GM12878 (cell line): Measurements from ENCODE around the gene PTRH2. TPM values are rescaled to one million over a fixed set of nuclear protein-coding genes. Genes with fewer than 3 reads are reported as not detected.

Experiments
- ATAC-seq: fragments of 200-7000 bp; cut with Tn5 transposase; 3 replicates; pipeline ENCODE4 v1.9.1; 2020; ENCODE audit warnings: mild to moderate bottlenecking, moderate library complexity
- BruUV-seq: library from RNA; stranded (reverse); fragments of 400-500 nt; replicated peaks from 2 replicates; lab custom pipeline; 2021; lab: Mats Ljungman, UMichigan
- CTCF ChIA-PET: fragments of 300-600 bp; sonication (Branson Sonifier 250); formaldehyde crosslinking; extraction: SDS; loops from one replicate; lab custom pipeline; 2021; ENCODE audit warnings: inconsistent platforms; lab: Yijun Ruan, JAX
- POLR2A ChIA-PET: fragments of 350-600 bp; formaldehyde crosslinking; extraction: SDS; loops from one replicate; lab custom pipeline; 2021; ENCODE audit warnings: inconsistent platforms; lab: Charles Lee
- RAD21 ChIA-PET: fragments of 300-600 bp; sonication (Branson Sonifier 250); formaldehyde crosslinking; loops from one replicate; lab custom pipeline; 2023; ENCODE audit warnings: antibody characterized with exemption; ENCODE audit not compliant: unreplicated experiment; lab: Charles Lee
- SMC1A ChIA-PET: fragments of 300-600 bp; sonication (Branson Sonifier 250); formaldehyde crosslinking; loops from one replicate; lab custom pipeline; 2023; ENCODE audit not compliant: unreplicated experiment, uncharacterized antibody; lab: Charles Lee
- DNase-seq: peaks from one replicate; pipeline ENCODE4 v3.0.0-alpha.2; 2011; ENCODE audit warnings: low read depth, low spot score
- FAIRE-seq: peaks from 3 replicates; lab custom pipeline; 2011; peaks lifted over from hg19 to GRCh38; lab: Jason Lieb, UNC
- H2AFZ ChIP-seq: 2 replicates; pipeline ENCODE4 v1.6.0; 2011; ENCODE audit warnings: low read depth, low read length, control low read depth; ENCODE audit not compliant: control insufficient read depth
- H3K27ac ChIP-seq: 2 replicates; pipeline ENCODE4 v1.5.1; 2011; ENCODE audit warnings: control low read depth; ENCODE audit not compliant: control insufficient read depth, insufficient read depth
- H3K27me3 ChIP-seq, 2 experiments: replicated peaks in 1 of 2; 2 replicates each; pipeline versions ENCODE4 v1.6.0 to v1.6.1; 2011; ENCODE audit warnings: low read length in 1 of 2; ENCODE audit not compliant: control insufficient read depth in 2 of 2, insufficient read depth in 2 of 2
- H3K36me3 ChIP-seq, 2 experiments: 2 replicates each; pipeline ENCODE4 v1.5.1; 2011; ENCODE audit warnings: low read length in 1 of 2; ENCODE audit not compliant: control insufficient read depth in 2 of 2, insufficient read depth in 2 of 2
- H3K4me1 ChIP-seq: 2 replicates; pipeline ENCODE4 v1.6.1; 2011; ENCODE audit warnings: mild to moderate bottlenecking, low read length, moderate library complexity, mixed read lengths; ENCODE audit not compliant: control insufficient read depth, insufficient read depth
- H3K4me2 ChIP-seq: 2 replicates; pipeline ENCODE4 v1.6.0; 2011; ENCODE audit warnings: control low read depth; ENCODE audit not compliant: control insufficient read depth, insufficient read depth
- H3K4me3 ChIP-seq: fragments of 200-600 bp; sonication (generic); 2 replicates; pipeline ENCODE4 v1.5.1; 2016
- H3K79me2 ChIP-seq: 2 replicates; pipeline ENCODE4 v1.6.0; 2011; ENCODE audit warnings: low read length; ENCODE audit not compliant: control insufficient read depth, insufficient read depth
- H3K9ac ChIP-seq: 2 replicates; pipeline ENCODE4 v1.8.0; 2011; ENCODE audit warnings: low read length, control low read depth, mixed read lengths; ENCODE audit not compliant: control insufficient read depth, insufficient read depth
- H3K9me3 ChIP-seq: replicated peaks from 3 replicates; pipeline ENCODE4 v1.5.1; 2011; ENCODE audit warnings: mild to moderate bottlenecking, low read length; ENCODE audit not compliant: control insufficient read depth, insufficient read depth
- H4K20me1 ChIP-seq: 2 replicates; pipeline ENCODE4 v1.6.0; 2011; ENCODE audit not compliant: control insufficient read depth, insufficient read depth
- CBX3 ChIP-seq: fragments of 200-600 bp; sonication (generic); IDR thresholded peaks from 2 replicates; pipeline ENCODE4 v1.6.1; 2016; ENCODE audit warnings: low read depth, borderline replicate concordance
- CREB1 ChIP-seq: IDR thresholded peaks from 2 replicates; pipeline ENCODE4 v1.6.1; 2012; ENCODE audit warnings: low read depth, mild to moderate bottlenecking, inconsistent platforms
- EGR1 ChIP-seq, 2 experiments: IDR thresholded peaks; 1 replicate in 1 of 2; 2 replicates in 1 of 2; pipeline ENCODE4 v1.6.1; 2011 to 2012; ENCODE audit warnings: low read depth in 2 of 2, low read length in 2 of 2, borderline replicate concordance in 1 of 2, mild to moderate bottlenecking in 1 of 2, moderate library complexity in 1 of 2
- ESRRA ChIP-seq: IDR thresholded peaks from 2 replicates; pipeline ENCODE4 v1.6.1; 2012; ENCODE audit warnings: mild to moderate bottlenecking, low read length, improper control_type of control experiment
- IKZF1 ChIP-seq: fragments of 450-650 bp; conservative IDR thresholded peaks from 2 replicates; pipeline ENCODE4 v1.6.1; 2017; ENCODE audit warnings: antibody characterized with exemption, mild to moderate bottlenecking
- KAT2A ChIP-seq: conservative IDR thresholded peaks from 2 replicates; pipeline ENCODE4 v1.6.1; 2011; ENCODE audit warnings: low read depth, low read length; ENCODE audit not compliant: control insufficient read depth
- KLF5 ChIP-seq: fragments of 450-650 bp; IDR thresholded peaks from 2 replicates; pipeline ENCODE4 v1.6.1; 2014; ENCODE audit warnings: mild to moderate bottlenecking; ENCODE audit not compliant: partially characterized antibody
- NBN ChIP-seq: fragments of 450-650 bp; IDR thresholded peaks from 2 replicates; pipeline ENCODE4 v1.6.1; 2016
- NFYA ChIP-seq: IDR thresholded peaks from 2 replicates; pipeline ENCODE4 v1.6.1; 2011; ENCODE audit warnings: low read depth, mild to moderate bottlenecking, low read length, improper control_type of control experiment, borderline replicate concordance
- POLR2AphosphoS5 ChIP-seq: IDR thresholded peaks from 2 replicates; pipeline ENCODE4 v1.6.1; 2011; ENCODE audit warnings: mild to moderate bottlenecking, low read length, inconsistent platforms
- RAD51 ChIP-seq: fragments of 450-650 bp; IDR thresholded peaks from 2 replicates; pipeline ENCODE4 v1.6.1; 2016; ENCODE audit warnings: moderate library complexity, mild to moderate bottlenecking, inconsistent platforms
- SREBF1 ChIP-seq: IDR thresholded peaks from 2 replicates; pipeline ENCODE4 v1.6.1; 2012; ENCODE audit warnings: mild to moderate bottlenecking, low read length
- TCF7 ChIP-seq: IDR thresholded peaks from 2 replicates; pipeline ENCODE4 v1.6.1; 2014; ENCODE audit warnings: antibody characterized with exemption, borderline replicate concordance
- WGBS: methylation state at CpG from one replicate; pipeline ENCODE4 v1.1.6; 2016; ENCODE audit warnings: low lambda C conversion rate; ENCODE audit not compliant: insufficient replicate concordance, insufficient coverage; ENCODE audit errors: missing lambda C conversion rate; 5-methylcytosine and 5-hydroxymethylcytosine counted together
- in situ Hi-C: fragments of 300-500 bp; cut with MboI; formaldehyde crosslinking; loops from 9 replicates; pipeline ENCODE4 v1.14.3; 2018; ENCODE audit warnings: mixed read lengths
- intact Hi-C: fragments of 100-400 bp; cut with micrococcal nuclease; formaldehyde crosslinking; loops from one replicate; pipeline ENCODE4 v1.14.2; 2022; ENCODE audit not compliant: unreplicated experiment
- polyA plus RNA-seq, 11 experiments: library from polyadenylated mRNA; depleted of rRNA in 4 of 11; unstranded in 6 of 11; stranded (reverse) in 5 of 11; fragments of >200 nt; fragmentation: Nextera tagmentation in 4 of 11; fragmentation: Illumina TruSeq in 1 of 11; extraction: Ambion mirVana in 4 of 11; extraction: Trizol in 1 of 11; gene quantifications; 1 replicate in 1 of 11; 2 replicates in 10 of 11; pipeline versions ENCODE4 v1.2.1 to v1.2.3, GENCODE V29; 2011 to 2016; ENCODE audit warnings: inconsistent platforms in 2 of 11, missing spikeins in 2 of 11, low read depth in 1 of 11
- total RNA-seq, 4 experiments: library from RNA; depleted of rRNA in 3 of 4; stranded (reverse); fragments of >200 nt in 3 of 4; fragmentation: Illumina TruSeq in 1 of 4; extraction: Trizol in 1 of 4; gene quantifications; 2 replicates each; pipeline versions ENCODE4 v1.2.1 to v1.2.3, GENCODE V29; 2013 to 2021
- TF ChIP-seq, protein P1 (sequence below): IDR thresholded peaks from 2 replicates; pipeline ENCODE4 v1.6.1; 2012; ENCODE audit warnings: low read depth, low read length, improper control_type of control experiment
- TF ChIP-seq, protein P2 (sequence below): fragments of 450-650 bp; conservative IDR thresholded peaks from 2 replicates; pipeline ENCODE4 v1.6.1; 2017; ENCODE audit warnings: mild to moderate bottlenecking, moderate library complexity

Gene PTRH2
- total and polyA plus RNA-seq, 10 of the 15 experiments (the other 5 are each of a cell fraction or from before 2014, with no cell fraction given): 37.7 to 156 (median 63.4) TPM

DNA sequence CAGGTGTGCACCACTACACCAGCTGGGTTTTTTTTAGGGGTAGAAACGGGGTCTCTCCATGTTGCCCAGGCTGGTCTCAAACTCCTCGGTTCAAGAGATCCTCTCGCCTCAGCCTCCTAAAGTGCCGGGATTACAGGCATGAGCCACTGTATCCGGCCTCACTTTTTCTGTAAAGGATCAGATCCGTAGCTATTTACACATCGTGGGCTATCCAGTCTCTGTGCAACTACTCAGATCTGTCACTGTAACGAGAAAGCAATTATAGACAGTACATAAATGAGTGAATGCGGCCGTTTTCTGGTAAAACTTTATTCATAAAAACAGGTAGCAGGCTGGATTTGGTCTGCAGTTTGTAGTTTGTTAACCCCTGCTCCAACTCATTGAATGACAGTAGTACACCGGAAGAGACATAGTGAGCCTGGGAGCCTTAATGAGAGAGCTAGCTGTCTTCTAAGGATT, 44.8 kb upstream of the PTRH2 start (continued):
- TF ChIP-seq SREBF1: no peak
- TF ChIP-seq NFYA: no peak
- TF ChIP-seq KAT2A: no peak
- no peak for TF ChIP-seq RAD51
- peak; percentile 69 for TF ChIP-seq TCF7
- peak; percentile 57; the same call in 1 of the 2 replicates for TF ChIP-seq CREB1
- no peak for TF ChIP-seq KLF5
- TF ChIP-seq EGR1 (IDR thresholded peaks at IDR 0.05; ENCODE audit: borderline replicate concordance in 1 of 2, low read depth in 2 of 2, low read length in 2 of 2): no peak
- TF ChIP-seq POLR2AphosphoS5: no peak
- TF ChIP-seq CBX3: no peak
- TF ChIP-seq NBN: no peak
- no peak for TF ChIP-seq ESRRA
- TF ChIP-seq, protein P1, sequence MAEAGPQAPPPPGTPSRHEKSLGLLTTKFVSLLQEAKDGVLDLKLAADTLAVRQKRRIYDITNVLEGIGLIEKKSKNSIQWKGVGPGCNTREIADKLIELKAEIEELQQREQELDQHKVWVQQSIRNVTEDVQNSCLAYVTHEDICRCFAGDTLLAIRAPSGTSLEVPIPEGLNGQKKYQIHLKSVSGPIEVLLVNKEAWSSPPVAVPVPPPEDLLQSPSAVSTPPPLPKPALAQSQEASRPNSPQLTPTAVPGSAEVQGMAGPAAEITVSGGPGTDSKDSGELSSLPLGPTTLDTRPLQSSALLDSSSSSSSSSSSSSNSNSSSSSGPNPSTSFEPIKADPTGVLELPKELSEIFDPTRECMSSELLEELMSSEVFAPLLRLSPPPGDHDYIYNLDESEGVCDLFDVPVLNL: no peak

DNA sequence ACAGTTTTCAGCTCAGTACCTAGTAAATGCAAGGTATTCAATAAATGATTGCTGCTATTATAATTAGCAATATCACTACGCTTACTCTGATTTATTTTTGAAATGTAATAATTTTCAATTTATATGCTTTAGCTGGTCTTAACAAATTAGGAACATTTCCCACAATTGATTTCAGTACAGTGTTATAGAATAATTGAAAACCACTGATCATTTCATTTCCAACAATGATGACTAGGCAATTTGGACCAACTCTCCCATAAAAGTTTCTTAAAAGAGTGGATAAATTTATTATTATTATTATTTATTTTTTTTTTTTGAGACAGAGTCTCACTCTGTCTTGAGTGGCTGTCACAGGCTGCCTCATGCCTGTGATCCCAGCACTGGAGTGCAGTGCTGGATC, 41.4 kb upstream of the PTRH2 start:
- H3K27me3 ChIP-seq: no peaks in the 10 kb centered on the region
- no peak overlapping the region for H2AFZ ChIP-seq
- no peak for DNase-seq
- intact Hi-C loops: loop anchor here (10.0 kb wide), 2 partner anchors 286 to 434 kb away; no protein-coding TSS in a partner anchor
- no peak overlapping the region for H3K4me3 ChIP-seq
- peaks cover 13% of the 10 kb centered on the region for H3K4me1 ChIP-seq
- H3K4me2 ChIP-seq: no peak overlapping the region
- no peaks in the 10 kb centered on the region; the same call in 2 of the 3 replicates for H3K9me3 ChIP-seq
- BruUV-seq: no TSS peak
- H3K36me3 ChIP-seq: no peaks in the 10 kb centered on the region; a peak in 1 of 4 replicates
- POLR2A ChIA-PET: interaction anchor here (0.6 to 1.0 kb wide), 4 partner anchors 16 to 145 kb away, joined by 3 to 7 read pairs (median 4); no protein-coding TSS in a partner anchor
- H3K9ac ChIP-seq: no peak overlapping the region
- CTCF ChIA-PET: interaction anchor here (0.6 to 4.9 kb wide), 15 partner anchors 14 to 438 kb away, joined by 3 to 49 read pairs (median 3); partner anchors contain the start of genes RPS6KB1 and TUBD1
- ATAC-seq: no peak
- WGBS: 63% methylated on average over 1 of the region's 1 CpG
- no peak for FAIRE-seq
- in situ Hi-C loops: loop anchor here (5.0 kb wide), 1 partner anchor 289 kb away; no protein-coding TSS in a partner anchor
- H4K20me1 ChIP-seq: no peaks in the 10 kb centered on the region
- H3K27ac ChIP-seq: no peak overlapping the region
- RAD21 ChIA-PET: interaction anchor here (0.9 to 1.3 kb wide), 3 partner anchors 95 to 144 kb away, joined by 3 to 4 read pairs (median 3); partner anchors contain the start of genes RPS6KB1 and TUBD1
- SMC1A ChIA-PET: interaction anchor here (0.9 to 2.4 kb wide), 9 partner anchors 11 to 227 kb away, joined by 3 to 9 read pairs (median 3); no protein-coding TSS in a partner anchor
- no peak for TF ChIP-seq IKZF1
- TF ChIP-seq, protein P2, sequence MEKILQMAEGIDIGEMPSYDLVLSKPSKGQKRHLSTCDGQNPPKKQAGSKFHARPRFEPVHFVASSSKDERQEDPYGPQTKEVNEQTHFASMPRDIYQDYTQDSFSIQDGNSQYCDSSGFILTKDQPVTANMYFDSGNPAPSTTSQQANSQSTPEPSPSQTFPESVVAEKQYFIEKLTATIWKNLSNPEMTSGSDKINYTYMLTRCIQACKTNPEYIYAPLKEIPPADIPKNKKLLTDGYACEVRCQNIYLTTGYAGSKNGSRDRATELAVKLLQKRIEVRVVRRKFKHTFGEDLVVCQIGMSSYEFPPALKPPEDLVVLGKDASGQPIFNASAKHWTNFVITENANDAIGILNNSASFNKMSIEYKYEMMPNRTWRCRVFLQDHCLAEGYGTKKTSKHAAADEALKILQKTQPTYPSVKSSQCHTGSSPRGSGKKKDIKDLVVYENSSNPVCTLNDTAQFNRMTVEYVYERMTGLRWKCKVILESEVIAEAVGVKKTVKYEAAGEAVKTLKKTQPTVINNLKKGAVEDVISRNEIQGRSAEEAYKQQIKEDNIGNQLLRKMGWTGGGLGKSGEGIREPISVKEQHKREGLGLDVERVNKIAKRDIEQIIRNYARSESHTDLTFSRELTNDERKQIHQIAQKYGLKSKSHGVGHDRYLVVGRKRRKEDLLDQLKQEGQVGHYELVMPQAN: no peak
- H3K79me2 ChIP-seq: no peaks in the 10 kb centered on the region
